ENCODE measurements around the gene BCL2L11.

The BCL2L11 gene

DNA sequence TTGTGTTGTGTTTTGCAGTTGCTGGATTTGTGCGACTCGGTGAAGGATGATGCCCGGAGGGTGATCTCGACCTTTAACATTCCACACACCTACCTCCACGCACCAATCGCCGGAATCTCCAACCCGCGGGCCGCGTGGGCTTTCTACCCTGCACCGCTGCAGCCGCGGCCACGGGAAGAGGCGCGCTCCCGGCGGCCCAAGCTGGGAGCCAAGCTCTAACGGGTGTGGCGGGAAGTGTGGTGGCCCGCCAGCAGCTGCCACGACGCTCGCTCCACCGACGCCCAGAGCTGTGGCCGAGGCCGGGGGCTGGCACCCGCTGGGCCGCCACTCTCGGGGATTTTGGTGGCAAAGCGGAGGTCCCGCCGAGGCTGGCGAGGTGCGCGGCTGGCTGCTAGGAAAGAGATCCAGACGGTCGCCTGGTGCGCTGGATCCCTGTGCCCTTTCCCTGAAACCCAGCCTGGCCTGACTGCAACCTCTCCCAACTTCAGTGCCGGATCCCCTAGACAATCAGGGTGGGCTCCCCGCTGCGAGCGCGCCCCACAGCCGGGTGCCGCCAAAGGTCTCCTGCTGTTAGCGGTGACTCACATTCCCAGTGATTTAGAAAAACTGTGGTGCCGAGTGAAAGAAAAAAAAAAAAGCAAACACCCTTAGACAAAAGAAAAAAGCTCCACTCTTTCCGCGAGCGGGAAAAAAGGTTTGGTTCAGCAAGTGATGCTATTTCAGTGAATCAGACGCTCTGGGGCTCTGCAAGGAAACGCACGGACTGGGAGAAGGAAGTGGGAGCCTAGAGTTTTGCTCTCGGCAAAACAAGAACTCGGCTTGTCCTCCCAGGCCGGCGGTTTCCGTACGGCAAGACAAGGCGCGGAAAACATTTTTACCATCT, 2.9 kb upstream of the BCL2L11 start:
- DNase-seq (ENCODE audit: low read depth) = no peak

DNA sequence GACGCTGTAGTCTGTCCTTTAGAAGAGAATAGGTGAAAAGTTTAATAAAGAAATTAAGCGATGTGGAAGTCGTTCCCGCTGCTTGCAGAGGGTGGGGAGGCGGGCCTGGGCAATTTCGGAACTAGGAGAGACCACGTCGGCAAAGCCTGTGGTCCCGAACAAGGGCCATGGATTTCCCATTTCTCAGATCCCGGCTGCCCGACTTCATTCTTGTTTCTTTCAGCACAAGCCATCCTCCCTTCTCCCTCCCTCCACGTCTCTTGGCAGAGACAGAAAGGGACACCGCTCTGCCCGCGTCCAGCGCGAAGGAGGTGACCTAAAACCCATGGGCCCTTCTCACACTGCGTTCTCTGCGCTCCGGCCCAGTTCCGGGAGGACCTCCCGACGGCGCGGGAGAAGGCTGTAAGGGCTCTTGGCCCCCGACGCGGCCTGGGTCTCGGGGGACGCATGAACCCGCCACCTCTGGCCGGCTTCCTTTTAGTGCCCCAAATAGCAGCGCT, 2.2 kb upstream of the BCL2L11 start:
- no peak for DNase-seq (ENCODE audit: low read depth)

GRCh38 chr2:111118981-111119821, 1.5 kb upstream of the BCL2L11 start:
- no peak for DNase-seq (ENCODE audit: low read depth)

GRCh38 chr2:111119822-111120252, 877 bp upstream of the BCL2L11 start:
- DNase-seq (ENCODE audit: low read depth) = no peak

- no peak for DNase-seq (ENCODE audit: low read depth)
Measured at GRCh38 chr2:111121028-111121827, 514 bp downstream of the BCL2L11 start.

- peak; percentile 50 for DNase-seq (ENCODE audit: low read depth)
Measured at GRCh38 chr2:111121828-111122630, 1.3 kb downstream of the BCL2L11 start.

- DNase-seq (ENCODE audit: low read depth) = no peak
Measured at GRCh38 chr2:111122631-111123421, 2.1 kb downstream of the BCL2L11 start.

- no peak for DNase-seq (ENCODE audit: low read depth)
Measured at GRCh38 chr2:111123751-111124150, 3.0 kb downstream of the BCL2L11 start.

DNA sequence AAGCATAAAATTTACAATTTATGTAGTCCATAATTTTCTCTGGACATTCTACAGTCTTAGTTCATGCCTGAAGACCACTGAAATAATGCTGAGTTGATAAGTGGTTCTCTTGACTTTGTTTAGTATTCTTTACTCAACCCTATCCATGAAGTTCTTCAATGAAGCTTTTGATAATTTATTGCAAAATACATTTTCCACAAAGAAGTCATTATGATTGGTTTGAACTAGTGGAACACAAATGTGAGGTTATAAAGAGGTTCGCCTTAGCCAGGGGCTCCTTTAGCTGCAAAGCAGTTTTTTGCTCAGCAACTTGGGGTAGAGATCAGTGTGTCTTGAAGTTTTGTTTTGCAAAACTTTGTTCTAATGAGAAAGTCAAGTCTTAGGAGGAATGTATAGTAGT, 5.9 kb downstream of the BCL2L11 start:
- DNase-seq (ENCODE audit: low read depth) = no peak

DNA sequence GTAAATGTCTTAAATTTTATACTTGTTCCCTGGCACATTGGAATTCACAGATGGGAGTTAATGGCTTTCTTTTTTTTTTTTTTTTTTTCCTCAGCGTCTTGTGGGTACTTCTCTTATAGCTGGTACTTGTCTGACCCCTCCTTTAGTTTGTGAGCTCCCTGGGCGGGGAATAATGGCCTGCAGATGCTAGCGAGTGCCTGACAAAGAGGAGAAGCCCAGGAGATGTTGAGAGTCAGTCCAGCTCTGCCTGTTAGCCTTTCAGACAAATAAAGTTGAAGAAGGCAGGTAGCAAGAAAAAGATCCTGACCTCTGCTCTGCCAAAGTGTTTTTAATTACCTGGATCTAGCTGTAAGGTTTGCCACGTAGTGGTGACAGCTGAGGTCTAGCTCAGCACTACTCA, 6.6 kb downstream of the BCL2L11 start:
- DNase-seq (ENCODE audit: low read depth) = no peak

GRCh38 chr2:111128096-111128495, 7.4 kb downstream of the BCL2L11 start:
- DNase-seq (ENCODE audit: low read depth) = no peak

DNA sequence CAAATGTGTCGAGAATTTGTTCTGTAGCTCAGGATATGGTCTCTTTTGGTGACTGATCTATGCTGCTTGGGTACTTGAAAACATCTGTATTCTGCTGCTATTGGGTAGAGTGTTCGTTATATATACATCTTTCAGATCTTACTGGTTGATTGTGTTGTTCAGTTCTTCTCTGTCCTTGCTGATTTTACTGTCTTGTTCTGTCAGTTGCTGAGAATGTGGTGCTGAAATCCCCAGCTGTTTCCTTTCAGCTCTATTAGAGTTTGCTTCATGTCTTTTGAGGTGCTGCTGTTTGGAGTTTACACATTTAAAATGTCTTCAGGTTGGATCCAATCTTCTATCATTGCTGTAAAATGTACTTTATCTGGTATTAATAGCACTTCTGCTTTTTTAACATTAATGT, 12.9 kb downstream of the BCL2L11 start:
- no peak for DNase-seq (ENCODE audit: low read depth)

- no peak for DNase-seq (ENCODE audit: low read depth)
Measured at GRCh38 chr2:111134055-111134454, 13.3 kb downstream of the BCL2L11 start.

- no peak for DNase-seq (ENCODE audit: low read depth)
Measured at GRCh38 chr2:111135237-111135909, 14.7 kb downstream of the BCL2L11 start.

DNA sequence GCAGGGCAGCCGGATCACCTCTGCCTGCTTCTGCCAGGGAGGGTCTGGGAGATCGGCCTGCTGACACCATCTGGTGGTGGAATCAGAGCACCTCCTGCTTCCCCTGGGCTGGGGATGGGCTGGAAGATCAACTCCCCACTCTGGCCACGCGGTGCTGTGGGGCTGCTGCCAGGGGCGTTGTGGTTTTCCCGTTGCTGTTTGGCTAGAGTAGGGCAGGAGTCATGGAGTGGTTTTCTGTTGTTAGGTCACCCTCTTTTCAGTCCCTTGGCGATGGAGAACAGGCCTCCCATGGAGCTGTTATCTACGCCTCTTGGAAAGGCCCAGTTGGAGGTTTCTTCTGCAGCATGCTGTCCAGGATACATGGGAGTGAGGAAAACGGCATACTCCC, 15.2 kb downstream of the BCL2L11 start:
- no peak for DNase-seq (ENCODE audit: low read depth)

GRCh38 chr2:111138839-111139238, 18.1 kb downstream of the BCL2L11 start:
- DNase-seq (ENCODE audit: low read depth) = no peak

GRCh38 chr2:111139637-111140317, 19.1 kb downstream of the BCL2L11 start:
- no peak for DNase-seq (ENCODE audit: low read depth)

GRCh38 chr2:111140815-111141214, 20.1 kb downstream of the BCL2L11 start:
- no peak for DNase-seq (ENCODE audit: low read depth)

DNA sequence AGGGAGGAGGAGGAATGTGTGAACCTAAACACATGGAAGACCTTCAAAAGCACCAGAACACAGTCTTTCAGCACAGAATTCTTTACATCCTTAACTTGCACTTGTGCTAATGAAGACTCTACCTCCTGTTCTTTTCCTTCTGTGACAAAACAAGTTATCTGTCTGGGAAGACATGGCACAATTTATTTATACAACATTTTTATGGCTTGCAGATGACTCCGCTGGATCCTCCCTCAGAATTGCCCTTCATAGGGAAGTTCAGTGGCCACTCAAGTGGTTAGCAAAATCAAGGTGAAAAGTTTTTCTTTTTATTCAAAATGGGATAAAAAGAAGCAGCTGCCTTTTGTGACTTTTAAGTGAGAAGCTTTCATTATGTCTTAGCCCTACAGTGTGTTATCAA, 21.4 kb downstream of the BCL2L11 start:
- DNase-seq (ENCODE audit: low read depth) = no peak
